ENCODE data around the gene CXCL16. TPM values are rescaled to one million over a fixed set of nuclear protein-coding genes. Genes with fewer than 3 reads are reported as not detected.
"Not testable (repeated sequence)": the region's sequence is repeated elsewhere in the genome, so short reads cannot be mapped to it uniquely, and the experiment has no call there.

Gene CXCL16
- total RNA-seq, 1 donor from 2014 or later, result 3.5 TPM

DNA sequence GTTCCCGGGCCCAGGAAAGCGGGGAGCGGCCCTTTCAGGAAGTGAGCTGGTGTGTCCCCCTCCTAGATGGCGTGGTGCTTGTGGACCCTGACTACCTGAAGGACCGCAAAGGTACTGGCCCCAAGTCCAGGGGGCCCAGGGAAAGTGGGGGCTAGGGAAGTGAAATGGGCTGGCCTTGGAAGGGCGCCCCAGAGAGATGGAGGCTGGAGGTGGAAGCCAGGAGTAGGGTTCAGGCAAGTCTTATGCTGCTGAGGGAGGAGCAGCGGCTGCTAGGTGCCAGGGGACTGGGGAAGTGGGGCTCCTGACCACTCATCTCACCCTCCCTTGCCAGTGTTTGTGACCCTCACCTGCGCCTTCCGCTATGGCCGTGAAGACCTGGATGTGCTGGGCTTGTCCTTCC is 23.6 kb downstream of the CXCL16 start:
- POLR2A ChIA-PET, result no interaction called here
- no peaks in the 10 kb centered on the region for H3K9me3 Mint-ChIP-seq
- H3K4me3 Mint-ChIP-seq, result no peak overlapping the region
- DNase-seq, result no peak
- ATAC-seq (ENCODE audit: low read depth), result no peak
- TF ChIP-seq, protein P1, sequence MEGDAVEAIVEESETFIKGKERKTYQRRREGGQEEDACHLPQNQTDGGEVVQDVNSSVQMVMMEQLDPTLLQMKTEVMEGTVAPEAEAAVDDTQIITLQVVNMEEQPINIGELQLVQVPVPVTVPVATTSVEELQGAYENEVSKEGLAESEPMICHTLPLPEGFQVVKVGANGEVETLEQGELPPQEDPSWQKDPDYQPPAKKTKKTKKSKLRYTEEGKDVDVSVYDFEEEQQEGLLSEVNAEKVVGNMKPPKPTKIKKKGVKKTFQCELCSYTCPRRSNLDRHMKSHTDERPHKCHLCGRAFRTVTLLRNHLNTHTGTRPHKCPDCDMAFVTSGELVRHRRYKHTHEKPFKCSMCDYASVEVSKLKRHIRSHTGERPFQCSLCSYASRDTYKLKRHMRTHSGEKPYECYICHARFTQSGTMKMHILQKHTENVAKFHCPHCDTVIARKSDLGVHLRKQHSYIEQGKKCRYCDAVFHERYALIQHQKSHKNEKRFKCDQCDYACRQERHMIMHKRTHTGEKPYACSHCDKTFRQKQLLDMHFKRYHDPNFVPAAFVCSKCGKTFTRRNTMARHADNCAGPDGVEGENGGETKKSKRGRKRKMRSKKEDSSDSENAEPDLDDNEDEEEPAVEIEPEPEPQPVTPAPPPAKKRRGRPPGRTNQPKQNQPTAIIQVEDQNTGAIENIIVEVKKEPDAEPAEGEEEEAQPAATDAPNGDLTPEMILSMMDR (IDR thresholded peaks at IDR 0.05), result no peak
- CTCF ChIA-PET, result no interaction called here
- no peaks in the 10 kb centered on the region for H3K27me3 Mint-ChIP-seq
- peaks cover 38% of the 10 kb centered on the region for H3K4me1 Mint-ChIP-seq
- intact Hi-C loops (cut with micrococcal nuclease), result no loop called here
- peaks cover 51% of the 10 kb centered on the region for H3K36me3 Mint-ChIP-seq (ENCODE audit: low read depth)
- no peak overlapping the region for H3K27ac Mint-ChIP-seq

DNA sequence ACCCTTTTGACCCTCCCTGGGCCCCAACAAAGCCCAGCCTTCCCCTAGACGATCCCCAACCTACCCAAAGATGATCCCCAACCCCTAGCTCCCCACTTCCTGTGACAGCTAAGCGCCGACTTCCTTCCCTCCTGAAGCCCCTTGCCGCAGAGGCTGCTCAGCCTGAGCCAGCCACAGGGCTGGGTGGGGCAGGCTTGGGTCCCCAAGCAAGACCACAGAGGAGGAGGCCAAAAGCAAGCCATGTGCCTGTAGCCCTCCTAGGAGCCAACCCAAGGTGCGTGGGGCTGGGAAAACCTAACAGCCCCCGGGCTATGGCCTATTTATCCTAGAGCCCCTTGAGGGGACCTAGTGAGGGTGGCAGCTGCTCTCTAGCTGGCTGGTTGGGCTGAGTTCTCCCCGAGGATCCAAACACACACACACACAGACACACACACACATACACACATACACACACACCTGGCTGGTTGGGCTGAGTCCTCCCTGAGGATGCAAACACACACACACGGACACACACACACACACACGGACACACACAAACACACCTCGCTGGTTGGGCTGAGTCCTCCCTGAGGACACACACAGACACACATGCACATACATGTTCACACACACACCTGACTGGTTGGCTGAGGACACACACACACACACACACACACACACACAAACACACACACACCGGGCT is 24.5 kb downstream of the CXCL16 start:
- peaks cover 45% of the 10 kb centered on the region for H3K36me3 Mint-ChIP-seq (ENCODE audit: low read depth)
- intact Hi-C loops (cut with micrococcal nuclease), result no loop called here
- DNase-seq (no peak), ATAC-seq (ENCODE audit: low read depth) (no peak)
- H3K27ac Mint-ChIP-seq, result peak overlapping the region; percentile 81
- ChIA-PET CTCF (no interaction called here), POLR2A (interaction anchor here (0.6 kb wide), 1 partner anchor 9 kb away, joined by 5 read pairs; no protein-coding TSS in a partner anchor)
- TF ChIP-seq, protein P1 (IDR thresholded peaks at IDR 0.05), result no peak
- no peaks in the 10 kb centered on the region for H3K9me3 Mint-ChIP-seq
- H3K4me1 Mint-ChIP-seq, result peaks cover 44% of the 10 kb centered on the region
- peak overlapping the region; percentile 52 for H3K4me3 Mint-ChIP-seq
- H3K27me3 Mint-ChIP-seq, result no peaks in the 10 kb centered on the region

DNA sequence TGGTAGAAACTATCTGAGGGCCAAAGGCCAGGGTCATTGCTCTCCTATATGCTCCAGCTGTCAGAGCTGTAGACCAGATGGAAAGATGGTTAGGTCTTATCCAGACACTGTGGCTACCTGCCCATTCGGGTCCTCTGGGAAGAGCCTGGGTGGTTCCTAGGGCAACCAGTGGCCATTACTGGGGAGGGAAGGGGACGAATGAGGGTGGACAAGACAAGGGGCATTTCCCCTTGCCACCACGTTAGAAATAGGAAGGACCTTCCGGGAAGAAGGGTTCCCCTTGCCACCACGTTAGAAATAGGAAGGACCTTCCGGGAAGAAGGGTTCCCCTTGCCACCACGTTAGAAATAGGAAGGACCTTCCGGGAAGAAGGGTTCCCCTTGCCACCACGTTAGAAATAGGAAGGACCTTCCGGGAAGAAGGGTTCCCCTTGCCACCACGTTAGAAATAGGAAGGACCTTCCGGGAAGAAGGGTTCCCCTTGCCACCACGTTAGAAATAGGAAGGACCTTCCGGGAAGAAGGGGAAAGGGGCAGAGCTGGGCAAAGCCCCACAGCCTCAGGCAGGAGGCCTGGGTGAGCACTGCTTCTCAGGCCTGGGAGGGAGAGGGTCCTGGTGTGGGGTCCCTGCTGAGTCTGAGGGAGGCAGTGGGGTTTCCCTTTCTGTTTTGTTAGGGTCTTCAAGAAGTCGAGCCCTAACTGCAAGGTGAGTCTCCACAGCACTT is 25.2 kb downstream of the CXCL16 start:
- peak overlapping the region; percentile 52 for H3K4me3 Mint-ChIP-seq
- H3K27me3 Mint-ChIP-seq; H3K9me3 Mint-ChIP-seq; DNase-seq; CTCF ChIA-PET; ATAC-seq (ENCODE audit: low read depth): not testable (repeated sequence)
- H3K27ac Mint-ChIP-seq, result peak overlapping the region; percentile 81
- intact Hi-C loops (cut with micrococcal nuclease), result loop anchor here (5.0 kb wide), 1 partner anchor 253 kb away; the partner anchor contains the start of gene SPAG7
- peaks cover 38% of the 10 kb centered on the region for H3K36me3 Mint-ChIP-seq (ENCODE audit: low read depth)
- peaks cover 48% of the 10 kb centered on the region for H3K4me1 Mint-ChIP-seq
- POLR2A ChIA-PET, result interaction anchor here (0.6 kb wide), 1 partner anchor 10 kb away, joined by 5 read pairs; no protein-coding TSS in a partner anchor

DNA sequence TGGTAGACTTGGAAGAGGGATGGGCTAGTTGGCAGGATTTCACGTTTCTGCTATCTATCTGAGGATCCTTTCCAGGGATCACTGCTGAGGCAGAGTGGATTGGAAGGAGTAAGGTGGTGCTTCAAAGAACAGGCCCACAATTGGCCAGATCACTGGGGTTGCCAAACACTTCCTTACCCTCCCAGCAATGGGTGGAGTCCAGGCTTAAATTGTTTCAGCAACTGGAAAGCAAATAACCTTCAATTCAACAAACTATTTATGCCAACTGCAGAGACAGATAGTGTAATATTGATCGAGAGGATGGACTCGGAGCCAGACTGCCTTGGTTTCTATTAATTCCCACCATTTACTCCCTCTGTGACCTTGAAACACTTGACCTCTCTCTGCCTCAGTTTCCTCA is 27.2 kb downstream of the CXCL16 start:
- TF ChIP-seq, protein P1 (IDR thresholded peaks at IDR 0.05), result no peak
- peaks cover 19% of the 10 kb centered on the region for H3K36me3 Mint-ChIP-seq (ENCODE audit: low read depth)
- peaks cover 48% of the 10 kb centered on the region for H3K4me1 Mint-ChIP-seq
- no peaks in the 10 kb centered on the region for H3K9me3 Mint-ChIP-seq
- ChIA-PET POLR2A (interaction anchor here (3.2 kb wide), 1 partner anchor 13 kb away, joined by 11 read pairs; no protein-coding TSS in a partner anchor), CTCF (interaction anchor here (3.1 kb wide), 1 partner anchor 78 kb away, joined by 13 read pairs; no protein-coding TSS in a partner anchor)
- peak overlapping the region; percentile 61 for H3K27ac Mint-ChIP-seq
- no peak for DNase-seq
- ATAC-seq (ENCODE audit: low read depth), result no peak
- intact Hi-C loops (cut with micrococcal nuclease), result loop anchor here (5.0 kb wide), 1 partner anchor 255 kb away; the partner anchor contains the start of gene SPAG7
- no peak overlapping the region for H3K4me3 Mint-ChIP-seq
- no peaks in the 10 kb centered on the region for H3K27me3 Mint-ChIP-seq

DNA sequence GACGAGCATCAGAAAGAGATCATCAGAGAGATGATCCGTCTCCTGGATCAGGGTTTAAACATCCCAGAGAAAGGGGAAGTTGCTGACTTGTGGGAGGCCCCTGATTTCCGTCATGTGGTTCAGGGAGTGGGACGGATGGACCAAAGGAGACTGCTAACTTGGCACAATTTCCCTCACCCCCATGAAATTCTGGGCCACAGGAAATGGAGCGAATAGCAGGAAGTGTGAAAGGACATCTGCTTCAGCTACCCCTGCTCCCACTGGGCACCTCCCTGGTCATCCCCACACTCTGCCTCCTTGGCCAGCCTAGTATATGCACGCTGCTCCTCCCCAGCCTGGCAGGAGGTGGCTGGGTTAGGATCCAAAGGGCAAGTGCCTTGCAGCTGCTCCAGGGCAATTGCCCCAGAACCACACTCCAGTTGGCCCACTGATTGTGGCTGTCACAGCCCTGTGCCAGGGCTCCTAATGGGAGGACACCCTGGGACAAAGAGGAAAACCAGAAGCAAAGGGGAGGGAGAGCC is 28.0 kb downstream of the CXCL16 start:
- intact Hi-C loops (cut with micrococcal nuclease), result loop anchor here (2.0 to 5.0 kb wide), 5 partner anchors 95 to 256 kb away; partner anchors contain the start of genes MYBBP1A, PFN1, PLD2 and RNF167
- ChIA-PET CTCF (interaction anchor here (3.1 kb wide), 1 partner anchor 78 kb away, joined by 13 read pairs; no protein-coding TSS in a partner anchor), POLR2A (interaction anchor here (2.9 to 3.2 kb wide), 2 partner anchors 14 to 189 kb away, joined by 10 to 11 read pairs; partner anchors contain the start of gene C17orf107)
- ATAC-seq (ENCODE audit: low read depth) (no peak), DNase-seq (no peak)
- H3K9me3 Mint-ChIP-seq, result no peaks in the 10 kb centered on the region
- peaks cover 48% of the 10 kb centered on the region for H3K4me1 Mint-ChIP-seq
- H3K36me3 Mint-ChIP-seq (ENCODE audit: low read depth), result peaks cover 11% of the 10 kb centered on the region
- peak overlapping the region; percentile 86 for H3K4me3 Mint-ChIP-seq
- no peaks in the 10 kb centered on the region for H3K27me3 Mint-ChIP-seq
- TF ChIP-seq, protein P1 (IDR thresholded peaks at IDR 0.05), result no peak
- peak overlapping the region; percentile 83 for H3K27ac Mint-ChIP-seq
